GM12892 (cell line): ENCODE measurements around the gene MELTF.

Experiments
- POLR2A ChIP-seq: IDR thresholded peaks from 2 replicates; pipeline ENCODE4 v1.6.1; 2011; ENCODE audit warnings: low read depth, low read length, control low read depth
- POLR2AphosphoS5 ChIP-seq: IDR thresholded peaks from 2 replicates; pipeline ENCODE4 v1.6.1; 2011; ENCODE audit warnings: low read depth, low read length, control low read depth

- TF ChIP-seq POLR2A (no peak), POLR2AphosphoS5 (no peak)
Observed at GRCh38 chr3:197076415-197076814, 46.8 kb upstream of the MELTF start.
